Measurements from ENCODE around the gene DBT.

DNA sequence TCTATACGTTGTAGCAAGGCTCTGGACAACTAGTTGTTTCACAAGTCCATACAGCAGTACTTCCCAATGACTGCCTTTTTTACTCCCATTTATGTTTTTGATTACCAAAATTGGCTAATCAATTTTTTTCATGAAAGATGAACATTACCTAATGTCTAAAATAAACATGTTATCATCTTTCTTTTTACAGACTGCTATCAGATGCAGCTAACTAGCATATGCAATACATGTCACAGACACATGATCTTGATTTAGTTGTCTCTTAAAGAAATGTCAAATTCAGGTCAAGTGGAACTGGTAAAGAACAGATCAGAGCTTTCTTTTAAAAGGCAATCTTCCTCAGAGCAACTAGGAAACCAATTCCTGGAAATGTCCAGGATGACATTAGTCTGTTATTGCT is 630 bp upstream of the DBT start:
- TF ChIP-seq EZH2 (IDR thresholded peaks at IDR 0.05) (no peak), POLR2AphosphoS5 (IDR thresholded peaks at IDR 0.05; ENCODE audit: borderline replicate concordance, low read depth, low read length) (no peak), FOXP2 (optimal IDR thresholded peaks at IDR 0.05; ENCODE audit: control extremely low read depth, extremely low read length, insufficient read depth) (no peak)
